K562 (cell line): Measurements from ENCODE around the gene ZGLP1. TPM values are rescaled to one million over a fixed set of nuclear protein-coding genes. Genes with fewer than 3 reads are reported as not detected.

Source experiments
- ARID2 ChIP-seq: fragments of 450-650 bp; IDR thresholded peaks from 2 replicates; pipeline ENCODE4 v1.6.1; 2017; ENCODE audit warnings: antibody characterized with exemption, mild to moderate bottlenecking
- ARNT ChIP-seq, 2 experiments: fragments of 450-650 bp; IDR thresholded peaks; 2 replicates each; pipeline ENCODE4 v1.6.1; 2016; ENCODE audit warnings: mild to moderate bottlenecking in 1 of 2
- CHAMP1 ChIP-seq: fragments of 450-650 bp; IDR thresholded peaks from 2 replicates; pipeline ENCODE4 v1.6.1; 2016; ENCODE audit warnings: mild to moderate bottlenecking
- CTCFL ChIP-seq: IDR thresholded peaks from 2 replicates; pipeline ENCODE4 v1.6.1; 2011; ENCODE audit warnings: borderline replicate concordance, low read depth, mild to moderate bottlenecking, moderate library complexity, low read length; ENCODE audit not compliant: insufficient read depth, poor library complexity, severe bottlenecking
- DNMT1 ChIP-seq: fragments of 450-650 bp; IDR thresholded peaks from 2 replicates; pipeline ENCODE4 v1.6.1; 2016; ENCODE audit warnings: antibody characterized with exemption, mild to moderate bottlenecking
- HES1 ChIP-seq: fragments of 450-650 bp; IDR thresholded peaks from 2 replicates; pipeline ENCODE4 v1.6.1; 2016; ENCODE audit warnings: low read depth, mild to moderate bottlenecking, moderate library complexity
- HMGN3 ChIP-seq: IDR thresholded peaks from 2 replicates; pipeline ENCODE4 v1.6.1; 2011; ENCODE audit warnings: borderline replicate concordance, low read depth, mild to moderate bottlenecking, mixed read lengths, low read length; ENCODE audit not compliant: insufficient read length; ENCODE audit errors: extremely low read depth
- MCM5 ChIP-seq: fragments of 450-650 bp; IDR thresholded peaks from 2 replicates; pipeline ENCODE4 v1.6.1; 2016; ENCODE audit warnings: low read depth
- NR2C2 ChIP-seq, 2 experiments: fragments of 200-800 bp in 1 of 2; sonication (Bioruptor generic) in 1 of 2; sonication (generic) in 1 of 2; formaldehyde crosslinking in 1 of 2; IDR thresholded peaks; 2 replicates each; pipeline versions ENCODE4 v1.6.1 to v1.8.0; 2016 to 2022; ENCODE audit warnings: mild to moderate bottlenecking in 1 of 2, missing compliant biosample characterization in 1 of 2, missing genetic modification characterization in 1 of 2, missing genetic modification reagents in 1 of 2
- PHF20 ChIP-seq: fragments of 450-650 bp; IDR thresholded peaks from 2 replicates; pipeline ENCODE4 v1.6.1; 2018; ENCODE audit not compliant: partially characterized antibody
- RBM25 ChIP-seq: fragments of 200-400 bp; formaldehyde crosslinking; IDR thresholded peaks from 2 replicates; pipeline ENCODE4 v1.6.1; 2018; ENCODE audit warnings: low read length, low read depth, moderate library complexity; ENCODE audit not compliant: severe bottlenecking
- SLC30A9 ChIP-seq: fragments of 250-450 bp; sonication (Bioruptor Pico); IDR thresholded peaks from 2 replicates; pipeline ENCODE4 v1.8.0; 2022; ENCODE audit warnings: mild to moderate bottlenecking, moderate library complexity
- TCF3 ChIP-seq: sonication (generic); formaldehyde crosslinking; IDR thresholded peaks from 2 replicates; pipeline ENCODE4 v1.4.0; 2020; ENCODE audit warnings: mild to moderate bottlenecking, missing genetic modification reagents
- TRIM24 ChIP-seq, 2 experiments: fragments of 450-650 bp; IDR thresholded peaks; 2 replicates each; pipeline ENCODE4 v1.6.1; 2016
- U2AF2 ChIP-seq: fragments of 200-400 bp; formaldehyde crosslinking; optimal IDR thresholded peaks from 2 replicates; pipeline ENCODE3; 2017; ENCODE audit warnings: low read depth, mild to moderate bottlenecking, low read length
- ZNF143 ChIP-seq: sonication (generic); formaldehyde crosslinking; IDR thresholded peaks from 2 replicates; pipeline ENCODE4 v1.9.0; 2022; ENCODE audit warnings: mild to moderate bottlenecking, missing genetic modification reagents
- ZNF511 ChIP-seq: sonication (generic); formaldehyde crosslinking; IDR thresholded peaks from 2 replicates; pipeline ENCODE4 v1.8.0; 2022; ENCODE audit warnings: mild to moderate bottlenecking, missing genetic modification reagents
- polyA plus RNA-seq, 8 experiments: library from polyadenylated mRNA; depleted of rRNA in 4 of 8; stranded (reverse) in 5 of 8; unstranded in 3 of 8; fragments of >200 nt; fragmentation: Nextera tagmentation in 2 of 8; fragmentation: Illumina TruSeq in 1 of 8; extraction: Ambion mirVana in 2 of 8; extraction: Trizol in 1 of 8; gene quantifications; 2 replicates each; pipeline versions ENCODE4 v1.2.1 to v1.2.3, GENCODE V29; 2011 to 2014; ENCODE audit warnings: inconsistent platforms in 1 of 8, missing spikeins in 1 of 8
- total RNA-seq, 7 experiments: library from RNA; depleted of rRNA in 6 of 7; stranded (reverse); fragments of >200 nt in 6 of 7; fragmentation: Illumina TruSeq in 2 of 7; extraction: Trizol in 2 of 7; gene quantifications; 2 replicates each; pipeline versions ENCODE4 v1.2.1 to v1.2.3, GENCODE V29; 2011 to 2021; ENCODE audit warnings: low replicate concordance in 1 of 7
- TF ChIP-seq, protein P1 (sequence below): fragments of 450-650 bp; formaldehyde crosslinking; IDR thresholded peaks from 2 replicates; pipeline ENCODE4 v1.4.0; 2022; ENCODE audit warnings: missing genetic modification characterization
- TF ChIP-seq, protein P2 (sequence below): fragments of 450-650 bp; IDR thresholded peaks from 2 replicates; pipeline ENCODE4 v1.6.1; 2017; ENCODE audit warnings: mild to moderate bottlenecking, moderate library complexity

Gene ZGLP1
- total and polyA plus RNA-seq, 9 of the 15 experiments (the other 6 are each of a cell fraction or from before 2014, with no cell fraction given) = 0.24 to 4.5 (median 2.2) TPM

- TF ChIP-seq ZNF143 (CRISPR knock-in tag) (no peak), DNMT1 (no peak), HMGN3 (no peak), ARNT (IDR thresholded peaks at IDR 0.05) (no peak), TCF3 (CRISPR knock-in tag) (peak; percentile 76), CTCFL (no peak), ZNF511 (CRISPR knock-in tag) (peak; percentile 20; the same call in 1 of the 2 replicates), NR2C2 (CRISPR knock-in tag; IDR thresholded peaks at IDR 0.05) (no peak), NR2C2 (tag; IDR thresholded peaks at IDR 0.05) (peak; percentile 59), RBM25 (no peak), TRIM24 (IDR thresholded peaks at IDR 0.05) (peak; percentile 38 to 51; a peak in 2 of 4 replicates), PHF20 (no peak), CHAMP1 (no peak), MCM5 (no peak), U2AF2 (no peak), HES1 (no peak), SLC30A9 (CRISPR knock-in tag) (no peak), ARID2 (no peak)
- TF ChIP-seq, protein P1, sequence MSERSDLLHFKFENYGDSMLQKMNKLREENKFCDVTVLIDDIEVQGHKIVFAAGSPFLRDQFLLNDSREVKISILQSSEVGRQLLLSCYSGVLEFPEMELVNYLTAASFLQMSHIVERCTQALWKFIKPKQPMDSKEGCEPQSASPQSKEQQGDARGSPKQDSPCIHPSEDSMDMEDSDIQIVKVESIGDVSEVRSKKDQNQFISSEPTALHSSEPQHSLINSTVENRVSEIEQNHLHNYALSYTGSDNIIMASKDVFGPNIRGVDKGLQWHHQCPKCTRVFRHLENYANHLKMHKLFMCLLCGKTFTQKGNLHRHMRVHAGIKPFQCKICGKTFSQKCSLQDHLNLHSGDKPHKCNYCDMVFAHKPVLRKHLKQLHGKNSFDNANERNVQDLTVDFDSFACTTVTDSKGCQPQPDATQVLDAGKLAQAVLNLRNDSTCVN (CRISPR knock-in tag) = no peak
- TF ChIP-seq, protein P2, sequence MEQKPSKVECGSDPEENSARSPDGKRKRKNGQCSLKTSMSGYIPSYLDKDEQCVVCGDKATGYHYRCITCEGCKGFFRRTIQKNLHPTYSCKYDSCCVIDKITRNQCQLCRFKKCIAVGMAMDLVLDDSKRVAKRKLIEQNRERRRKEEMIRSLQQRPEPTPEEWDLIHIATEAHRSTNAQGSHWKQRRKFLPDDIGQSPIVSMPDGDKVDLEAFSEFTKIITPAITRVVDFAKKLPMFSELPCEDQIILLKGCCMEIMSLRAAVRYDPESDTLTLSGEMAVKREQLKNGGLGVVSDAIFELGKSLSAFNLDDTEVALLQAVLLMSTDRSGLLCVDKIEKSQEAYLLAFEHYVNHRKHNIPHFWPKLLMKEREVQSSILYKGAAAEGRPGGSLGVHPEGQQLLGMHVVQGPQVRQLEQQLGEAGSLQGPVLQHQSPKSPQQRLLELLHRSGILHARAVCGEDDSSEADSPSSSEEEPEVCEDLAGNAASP = no peak
These were observed 24.4 kb upstream of the ZGLP1 start (continued) for GRCh38 chr19:10333758-10334587.
